ENCODE data around the gene NRP1.

DNA sequence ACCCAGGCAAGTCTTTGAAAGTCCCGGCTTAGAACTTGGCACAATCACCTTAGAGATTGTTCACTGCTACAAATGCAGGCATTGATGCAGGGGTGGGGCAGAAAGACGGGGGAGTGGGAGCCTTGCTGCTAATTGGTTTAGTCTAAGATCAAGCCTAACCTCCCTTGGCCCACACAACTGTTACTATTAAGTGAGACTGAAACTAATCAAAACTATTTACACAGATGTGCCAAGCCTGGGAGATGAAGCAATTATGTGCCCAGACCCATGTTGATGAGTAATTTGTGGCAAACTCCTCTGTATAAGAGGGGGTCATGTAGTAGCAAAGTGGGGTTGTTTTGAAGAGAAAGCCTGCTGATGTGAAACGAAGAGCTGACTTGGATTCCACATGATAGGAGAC lies 198.2 kb downstream of the NRP1 start:
- no peak for TF ChIP-seq EP300 (IDR thresholded peaks at IDR 0.05; ENCODE audit: borderline replicate concordance in 1 of 2, low read depth in 1 of 2, low read length in 1 of 2)
- TF ChIP-seq, protein P1, sequence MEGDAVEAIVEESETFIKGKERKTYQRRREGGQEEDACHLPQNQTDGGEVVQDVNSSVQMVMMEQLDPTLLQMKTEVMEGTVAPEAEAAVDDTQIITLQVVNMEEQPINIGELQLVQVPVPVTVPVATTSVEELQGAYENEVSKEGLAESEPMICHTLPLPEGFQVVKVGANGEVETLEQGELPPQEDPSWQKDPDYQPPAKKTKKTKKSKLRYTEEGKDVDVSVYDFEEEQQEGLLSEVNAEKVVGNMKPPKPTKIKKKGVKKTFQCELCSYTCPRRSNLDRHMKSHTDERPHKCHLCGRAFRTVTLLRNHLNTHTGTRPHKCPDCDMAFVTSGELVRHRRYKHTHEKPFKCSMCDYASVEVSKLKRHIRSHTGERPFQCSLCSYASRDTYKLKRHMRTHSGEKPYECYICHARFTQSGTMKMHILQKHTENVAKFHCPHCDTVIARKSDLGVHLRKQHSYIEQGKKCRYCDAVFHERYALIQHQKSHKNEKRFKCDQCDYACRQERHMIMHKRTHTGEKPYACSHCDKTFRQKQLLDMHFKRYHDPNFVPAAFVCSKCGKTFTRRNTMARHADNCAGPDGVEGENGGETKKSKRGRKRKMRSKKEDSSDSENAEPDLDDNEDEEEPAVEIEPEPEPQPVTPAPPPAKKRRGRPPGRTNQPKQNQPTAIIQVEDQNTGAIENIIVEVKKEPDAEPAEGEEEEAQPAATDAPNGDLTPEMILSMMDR (IDR thresholded peaks at IDR 0.05): no peak
- TF ChIP-seq GATA2 (CRISPR knock-in tag; IDR thresholded peaks at IDR 0.05): no peak
- TF ChIP-seq, protein P2, sequence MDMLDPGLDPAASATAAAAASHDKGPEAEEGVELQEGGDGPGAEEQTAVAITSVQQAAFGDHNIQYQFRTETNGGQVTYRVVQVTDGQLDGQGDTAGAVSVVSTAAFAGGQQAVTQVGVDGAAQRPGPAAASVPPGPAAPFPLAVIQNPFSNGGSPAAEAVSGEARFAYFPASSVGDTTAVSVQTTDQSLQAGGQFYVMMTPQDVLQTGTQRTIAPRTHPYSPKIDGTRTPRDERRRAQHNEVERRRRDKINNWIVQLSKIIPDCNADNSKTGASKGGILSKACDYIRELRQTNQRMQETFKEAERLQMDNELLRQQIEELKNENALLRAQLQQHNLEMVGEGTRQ (IDR thresholded peaks at IDR 0.05; ENCODE audit: borderline replicate concordance, low read depth, low read length): no peak
- TF ChIP-seq RAD21 (IDR thresholded peaks at IDR 0.05; ENCODE audit: low read length): no peak
- TF ChIP-seq SMC3 (IDR thresholded peaks at IDR 0.05; ENCODE audit: low read depth, low read length): no peak
- no peak for TF ChIP-seq MXI1 (IDR thresholded peaks at IDR 0.05; ENCODE audit: low read depth, low read length)
- no peak for TF ChIP-seq POLR2AphosphoS5 (IDR thresholded peaks at IDR 0.05; ENCODE audit: low read depth, low read length)
- TF ChIP-seq, protein P3, sequence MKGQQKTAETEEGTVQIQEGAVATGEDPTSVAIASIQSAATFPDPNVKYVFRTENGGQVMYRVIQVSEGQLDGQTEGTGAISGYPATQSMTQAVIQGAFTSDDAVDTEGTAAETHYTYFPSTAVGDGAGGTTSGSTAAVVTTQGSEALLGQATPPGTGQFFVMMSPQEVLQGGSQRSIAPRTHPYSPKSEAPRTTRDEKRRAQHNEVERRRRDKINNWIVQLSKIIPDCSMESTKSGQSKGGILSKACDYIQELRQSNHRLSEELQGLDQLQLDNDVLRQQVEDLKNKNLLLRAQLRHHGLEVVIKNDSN (IDR thresholded peaks at IDR 0.05; ENCODE audit: borderline replicate concordance, low read depth): no peak
- TF ChIP-seq YY1 (IDR thresholded peaks at IDR 0.05; ENCODE audit: low read depth): no peak
- TF ChIP-seq JUND (IDR thresholded peaks at IDR 0.05): no peak
- TF ChIP-seq TAF1 (IDR thresholded peaks at IDR 0.05; ENCODE audit: borderline replicate concordance, low read depth, low read length): no peak
- no peak for TF ChIP-seq FOXM1 (IDR thresholded peaks at IDR 0.05; ENCODE audit: low read depth)

Data from SK-N-SH (cell line).